ENCODE results near the gene TMEM132D. TPM values are rescaled to one million over a fixed set of nuclear protein-coding genes. Genes with fewer than 3 reads are reported as not detected.
"Not testable (repeated sequence)": the region's sequence is repeated elsewhere in the genome, so short reads cannot be mapped to it uniquely, and the experiment has no call there.

The TMEM132D gene
- total RNA-seq, 2 experiments from 2014 or later = not detected

DNA sequence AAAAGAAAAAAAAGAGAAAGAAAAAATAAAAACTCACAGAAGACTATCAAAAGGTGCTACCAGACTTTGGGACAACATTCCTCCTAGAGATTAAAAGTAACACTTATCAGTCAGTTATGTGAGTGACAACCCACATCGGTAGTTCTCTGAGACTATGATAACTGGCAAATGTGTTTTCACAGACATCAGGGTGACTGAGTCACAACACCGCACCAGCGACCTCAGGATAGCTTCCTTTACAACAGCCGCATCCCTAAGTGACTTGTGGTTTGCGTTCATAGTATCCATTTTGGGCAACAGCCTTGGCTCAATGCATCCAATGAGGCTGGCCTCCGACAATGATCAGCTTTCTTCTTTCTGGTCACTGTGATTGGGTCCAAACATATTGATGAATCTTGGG, 359.1 kb downstream of the TMEM132D start:
- CTCF ChIA-PET = no interaction called here
- no peak overlapping the region for H3K27ac Mint-ChIP-seq
- DNase-seq = no peak
- peaks cover 15% of the 10 kb centered on the region for H3K9me3 Mint-ChIP-seq
- H3K27me3 Mint-ChIP-seq = no peaks in the 10 kb centered on the region
- POLR2A ChIA-PET = no interaction called here
- no peaks in the 10 kb centered on the region for H3K36me3 Mint-ChIP-seq
- no peak overlapping the region for H3K4me3 Mint-ChIP-seq
- H3K4me1 Mint-ChIP-seq (ENCODE audit: low read depth) = no peaks in the 10 kb centered on the region
- intact Hi-C loops (cut with micrococcal nuclease) = no loop called here

DNA sequence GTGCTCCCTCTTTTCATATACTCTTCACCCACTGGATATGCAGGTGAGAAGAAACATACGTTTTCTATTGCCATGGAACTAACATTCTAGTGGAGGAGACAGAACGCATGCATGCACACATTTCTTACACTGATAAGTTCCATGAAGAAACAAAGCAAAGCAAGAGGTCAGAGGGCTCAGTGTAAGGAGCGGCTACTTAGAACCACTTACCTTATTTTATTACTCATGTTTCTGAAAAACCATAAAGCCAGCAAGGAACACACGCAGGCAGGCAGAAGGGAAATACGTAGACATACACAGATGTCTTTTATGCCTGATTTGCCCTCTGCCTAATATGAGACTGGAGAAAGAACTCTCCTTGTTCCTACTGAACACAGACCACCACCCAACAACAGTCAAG, 362.9 kb downstream of the TMEM132D start:
- Mint-ChIP-seq H3K4me3 (no peak overlapping the region), H3K4me1 (ENCODE audit: low read depth) (no peaks in the 10 kb centered on the region), H3K27ac (no peak overlapping the region), H3K36me3 (no peaks in the 10 kb centered on the region), H3K27me3 (no peaks in the 10 kb centered on the region), H3K9me3 (peaks cover 7% of the 10 kb centered on the region)
- no peak for DNase-seq
- ChIA-PET CTCF (no interaction called here), POLR2A (no interaction called here)
- intact Hi-C loops (cut with micrococcal nuclease) = no loop called here

DNA sequence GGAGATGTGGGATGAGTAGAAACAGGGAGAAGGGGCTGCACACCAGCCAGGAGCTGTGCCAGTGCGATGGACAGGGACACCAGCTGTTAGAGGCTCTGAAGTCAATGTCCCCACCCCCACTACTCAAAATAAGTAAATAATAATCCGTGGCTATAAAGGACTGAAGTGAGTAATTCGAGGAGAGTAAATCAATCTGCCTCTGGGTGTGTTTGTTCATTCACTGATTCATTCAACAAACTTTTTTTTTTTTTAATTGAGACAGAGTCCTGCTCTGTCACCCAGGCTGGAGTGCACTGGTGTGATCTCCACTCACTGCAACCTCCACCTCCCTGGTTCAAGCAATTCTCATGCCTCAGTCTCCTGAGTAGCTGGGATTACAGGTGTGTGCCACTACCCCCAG, 363.6 kb downstream of the TMEM132D start:
- Mint-ChIP-seq H3K27ac (no peak overlapping the region), H3K9me3 (peaks cover 10% of the 10 kb centered on the region), H3K4me3 (no peak overlapping the region), H3K4me1 (ENCODE audit: low read depth) (no peaks in the 10 kb centered on the region), H3K27me3 (no peaks in the 10 kb centered on the region), H3K36me3 (no peaks in the 10 kb centered on the region)
- intact Hi-C loops (cut with micrococcal nuclease) = no loop called here
- ChIA-PET POLR2A (no interaction called here), CTCF (no interaction called here)
- DNase-seq = no peak

DNA sequence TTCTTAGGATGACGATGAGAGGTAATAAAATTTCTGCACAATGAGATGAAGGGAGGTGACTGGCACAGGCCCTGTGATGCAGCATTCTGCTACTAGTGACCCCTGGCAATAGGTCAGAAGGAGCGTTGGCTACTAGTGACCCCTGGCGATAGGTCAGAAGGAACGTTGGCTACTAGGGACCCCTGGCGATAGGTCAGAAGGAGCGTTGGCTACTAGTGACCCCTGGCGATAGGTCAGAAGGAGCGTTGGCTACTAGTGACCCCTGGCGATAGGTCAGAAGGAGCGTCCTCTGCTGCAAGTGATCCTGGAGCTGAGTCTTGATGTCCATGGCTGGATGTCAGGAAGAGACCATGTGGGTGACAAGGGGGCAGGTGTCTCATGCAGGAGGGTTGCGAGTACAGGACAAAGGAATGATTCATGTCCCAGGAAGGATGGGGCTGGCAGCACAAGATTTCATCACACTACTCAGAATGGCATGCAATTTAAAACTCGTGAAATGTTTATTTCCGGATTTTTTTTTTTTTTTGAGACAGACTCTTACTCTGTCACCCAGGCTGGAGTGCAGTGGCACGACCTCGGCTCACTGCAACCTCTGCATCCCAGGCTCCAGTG, 365.0 kb downstream of the TMEM132D start:
- H3K4me1 Mint-ChIP-seq (ENCODE audit: low read depth); POLR2A ChIA-PET; DNase-seq; H3K9me3 Mint-ChIP-seq; CTCF ChIA-PET; intact Hi-C loops (cut with micrococcal nuclease); H3K36me3 Mint-ChIP-seq; H3K27me3 Mint-ChIP-seq; H3K4me3 Mint-ChIP-seq; H3K27ac Mint-ChIP-seq: not testable (repeated sequence)

DNA sequence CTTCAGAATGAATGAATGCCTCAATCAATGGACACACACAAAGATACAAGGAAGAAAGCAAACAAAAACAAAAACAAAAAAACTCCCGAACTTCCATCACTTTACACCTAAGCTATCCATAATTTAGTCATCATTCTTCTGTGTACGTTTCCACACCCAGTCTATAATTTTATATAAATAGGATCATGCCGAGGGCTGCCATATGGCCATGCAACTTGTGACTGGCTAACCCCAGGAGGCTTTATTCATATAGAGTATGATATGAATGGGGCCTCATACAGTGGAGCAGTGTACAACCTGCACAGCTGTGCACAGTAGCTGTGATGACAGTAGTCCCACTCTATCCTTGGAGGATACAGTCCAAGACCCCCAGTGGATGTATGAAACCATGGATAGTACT, 365.7 kb downstream of the TMEM132D start:
- no peaks in the 10 kb centered on the region for H3K36me3 Mint-ChIP-seq
- ChIA-PET CTCF (no interaction called here), POLR2A (no interaction called here)
- no peak overlapping the region for H3K4me3 Mint-ChIP-seq
- H3K27me3 Mint-ChIP-seq = no peaks in the 10 kb centered on the region
- H3K27ac Mint-ChIP-seq = no peak overlapping the region
- H3K4me1 Mint-ChIP-seq (ENCODE audit: low read depth) = no peaks in the 10 kb centered on the region
- no peak for DNase-seq
- H3K9me3 Mint-ChIP-seq = peaks cover 10% of the 10 kb centered on the region
- intact Hi-C loops (cut with micrococcal nuclease) = no loop called here

DNA sequence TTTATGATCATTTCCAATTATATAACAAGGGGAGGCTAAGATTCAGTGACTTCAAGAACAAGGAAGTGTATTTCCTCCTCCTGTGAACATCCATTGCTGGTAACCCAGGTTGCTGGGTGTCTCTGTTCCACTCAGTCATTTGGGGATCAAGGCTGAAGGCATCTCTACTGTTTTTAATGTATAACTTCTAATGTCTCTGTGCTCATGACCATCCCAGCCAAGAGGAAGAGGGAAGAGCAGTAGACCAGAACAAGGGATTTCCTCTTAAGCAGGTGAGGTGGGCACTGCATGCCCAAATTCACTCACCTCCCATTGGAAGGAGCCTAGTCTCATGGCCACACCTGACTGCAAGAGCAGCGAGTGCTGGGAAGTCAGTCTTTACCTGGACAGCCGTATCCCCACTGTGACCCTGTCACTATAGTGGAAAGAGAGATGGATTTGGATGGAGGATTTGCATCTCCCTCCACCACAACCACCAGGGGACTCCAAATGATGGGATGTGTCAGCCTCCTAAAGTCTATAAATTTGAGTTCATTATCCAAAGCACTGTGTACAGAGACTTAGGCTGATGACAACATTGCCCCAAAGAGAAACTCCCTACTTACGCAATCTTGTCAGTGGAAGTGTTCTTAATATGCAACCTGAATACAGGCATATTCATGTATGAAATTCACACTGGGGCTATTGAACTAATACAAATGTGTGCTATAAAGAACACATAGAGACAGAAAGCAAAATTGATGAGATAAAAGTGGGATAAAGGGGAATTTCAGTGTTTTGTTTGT, 368.7 kb downstream of the TMEM132D start:
- H3K36me3 Mint-ChIP-seq = no peaks in the 10 kb centered on the region
- peaks cover 10% of the 10 kb centered on the region for H3K9me3 Mint-ChIP-seq
- H3K4me3 Mint-ChIP-seq = no peak overlapping the region
- no peaks in the 10 kb centered on the region for H3K27me3 Mint-ChIP-seq
- ChIA-PET CTCF (no interaction called here), POLR2A (no interaction called here)
- intact Hi-C loops (cut with micrococcal nuclease) = no loop called here
- DNase-seq = no peak
- H3K4me1 Mint-ChIP-seq (ENCODE audit: low read depth) = no peaks in the 10 kb centered on the region
- no peak overlapping the region for H3K27ac Mint-ChIP-seq

DNA sequence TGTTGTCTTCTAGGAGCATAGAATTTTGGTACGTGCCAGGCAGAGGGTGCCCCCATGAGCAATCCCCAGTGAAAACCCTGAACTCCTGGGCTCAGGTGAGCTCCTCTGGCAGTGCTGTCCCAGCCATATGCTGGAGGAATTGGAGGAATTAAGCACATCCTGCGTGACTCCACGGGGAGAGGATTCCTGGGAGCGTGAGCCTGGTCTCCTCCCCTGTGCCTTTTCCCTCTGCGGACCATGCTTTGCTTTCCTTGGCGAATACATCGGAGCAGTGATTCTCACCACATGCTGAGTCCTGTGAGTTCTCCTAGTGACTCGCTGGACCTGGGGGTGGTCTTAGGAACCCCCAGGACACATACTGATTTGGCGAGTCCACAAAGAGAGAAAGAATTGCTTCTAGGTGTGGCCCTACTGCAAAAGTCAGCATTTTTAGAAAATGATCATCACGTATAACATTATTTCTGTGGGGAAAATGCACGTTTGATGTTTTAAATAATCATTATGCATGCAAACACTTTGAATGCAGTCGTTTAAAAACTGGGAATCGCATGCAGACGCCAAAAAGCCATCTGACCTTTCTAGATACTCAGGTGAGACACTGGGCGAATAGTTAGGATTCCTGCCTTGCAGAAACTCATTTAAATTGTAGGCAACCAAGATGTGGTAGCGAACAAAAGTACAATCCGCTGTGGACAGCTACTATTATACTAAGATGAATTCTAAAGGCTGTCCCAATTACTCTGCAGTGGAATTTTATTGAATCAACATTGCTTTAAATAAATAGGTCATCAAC, 370.9 kb downstream of the TMEM132D start:
- ChIA-PET POLR2A (no interaction called here), CTCF (no interaction called here)
- Mint-ChIP-seq H3K27me3 (no peaks in the 10 kb centered on the region), H3K27ac (no peak overlapping the region), H3K4me3 (no peak overlapping the region), H3K4me1 (ENCODE audit: low read depth) (no peaks in the 10 kb centered on the region), H3K36me3 (no peaks in the 10 kb centered on the region), H3K9me3 (peaks cover 5% of the 10 kb centered on the region)
- DNase-seq = no peak
- intact Hi-C loops (cut with micrococcal nuclease) = no loop called here

DNA sequence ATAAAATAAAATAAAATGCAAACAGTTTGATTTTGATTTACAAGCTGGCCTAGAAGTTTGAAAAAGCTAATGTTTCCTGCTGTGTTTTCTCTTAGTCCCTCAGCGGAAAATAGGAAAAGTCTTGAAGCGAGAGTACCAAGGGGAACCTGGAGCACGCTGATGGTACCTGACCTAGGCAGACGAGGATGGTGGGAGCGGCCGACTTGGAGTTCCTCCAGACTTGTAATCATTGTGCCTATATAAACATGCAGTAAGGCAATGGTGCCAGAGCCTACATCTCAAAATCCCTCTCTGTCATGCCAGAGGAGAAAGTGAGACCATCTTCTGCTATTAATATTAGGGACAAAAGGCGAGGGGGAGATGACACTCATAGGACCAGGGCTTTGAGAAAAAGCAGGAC, 371.7 kb downstream of the TMEM132D start:
- no peaks in the 10 kb centered on the region for H3K36me3 Mint-ChIP-seq
- DNase-seq = no peak
- intact Hi-C loops (cut with micrococcal nuclease) = no loop called here
- no peaks in the 10 kb centered on the region for H3K27me3 Mint-ChIP-seq
- ChIA-PET POLR2A (no interaction called here), CTCF (no interaction called here)
- peaks cover 2% of the 10 kb centered on the region for H3K9me3 Mint-ChIP-seq
- H3K4me3 Mint-ChIP-seq = no peak overlapping the region
- no peaks in the 10 kb centered on the region for H3K4me1 Mint-ChIP-seq (ENCODE audit: low read depth)
- no peak overlapping the region for H3K27ac Mint-ChIP-seq

DNA sequence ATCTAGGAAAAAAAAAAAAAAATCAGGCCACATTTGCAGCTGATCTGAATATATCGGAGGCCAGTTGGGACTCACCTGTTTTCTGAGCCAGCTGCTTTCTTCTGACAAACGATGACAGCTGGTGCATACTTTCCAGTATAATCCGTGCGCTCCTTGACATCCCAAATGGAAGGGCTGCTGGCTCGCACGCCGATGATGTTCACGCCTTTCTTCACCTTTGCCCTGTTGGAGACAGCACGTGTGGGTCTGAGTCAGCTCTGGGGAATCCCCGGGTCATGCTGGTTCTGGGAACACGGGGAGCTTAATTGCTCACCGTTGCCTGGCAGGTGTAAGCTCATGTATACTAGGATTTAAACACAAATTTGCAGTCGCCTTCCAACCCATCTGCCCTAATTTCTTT, 372.8 kb downstream of the TMEM132D start:
- DNase-seq = no peak
- Mint-ChIP-seq H3K9me3 (peaks cover 2% of the 10 kb centered on the region), H3K27ac (no peak overlapping the region), H3K27me3 (no peaks in the 10 kb centered on the region), H3K4me3 (no peak overlapping the region), H3K36me3 (no peaks in the 10 kb centered on the region), H3K4me1 (ENCODE audit: low read depth) (no peaks in the 10 kb centered on the region)
- ChIA-PET POLR2A (no interaction called here), CTCF (no interaction called here)
- intact Hi-C loops (cut with micrococcal nuclease) = no loop called here

DNA sequence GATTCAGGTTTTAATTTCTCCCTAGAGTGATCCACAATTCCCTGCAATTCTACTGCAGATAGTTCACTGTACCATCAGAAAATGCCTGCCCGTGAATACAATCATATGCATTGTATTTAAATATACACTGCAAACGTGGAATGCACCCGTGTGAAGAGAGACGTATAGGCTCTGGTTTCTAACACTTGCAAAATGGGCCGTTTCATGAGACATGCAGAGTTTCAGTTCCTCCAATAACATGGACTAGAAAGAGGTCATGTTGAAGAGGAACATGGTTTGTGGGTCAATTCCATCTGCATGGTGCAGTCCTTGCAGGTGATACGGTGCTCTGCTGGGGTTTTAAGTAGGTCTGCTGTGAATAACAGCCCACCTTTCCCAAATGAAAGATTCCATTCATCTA, 373.3 kb downstream of the TMEM132D start:
- Mint-ChIP-seq H3K27ac (no peak overlapping the region), H3K36me3 (no peaks in the 10 kb centered on the region), H3K9me3 (peaks cover 1% of the 10 kb centered on the region), H3K4me1 (ENCODE audit: low read depth) (no peaks in the 10 kb centered on the region), H3K27me3 (no peaks in the 10 kb centered on the region), H3K4me3 (no peak overlapping the region)
- intact Hi-C loops (cut with micrococcal nuclease) = no loop called here
- CTCF ChIA-PET = no interaction called here
- no peak for DNase-seq
- POLR2A ChIA-PET = no interaction called here

DNA sequence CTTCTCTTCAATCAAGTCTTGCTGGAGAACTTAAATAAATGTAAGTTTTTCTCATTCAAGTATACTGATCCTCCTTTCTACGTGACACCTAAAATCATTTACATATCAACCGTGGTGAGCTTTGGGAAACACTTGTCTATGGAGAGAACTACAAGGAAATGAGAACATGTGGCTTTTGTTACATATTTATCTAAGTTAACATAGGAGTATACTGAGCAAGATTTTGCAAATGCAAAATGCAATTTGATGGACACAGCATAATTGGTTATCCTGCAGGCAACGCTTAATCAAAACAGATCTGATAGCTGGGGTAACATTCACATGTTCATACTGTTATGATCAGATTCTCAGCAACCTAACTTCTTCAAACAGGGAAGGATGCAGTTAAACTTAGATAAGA, 376.3 kb downstream of the TMEM132D start:
- ChIA-PET POLR2A (no interaction called here), CTCF (no interaction called here)
- no peak overlapping the region for H3K27ac Mint-ChIP-seq

DNA sequence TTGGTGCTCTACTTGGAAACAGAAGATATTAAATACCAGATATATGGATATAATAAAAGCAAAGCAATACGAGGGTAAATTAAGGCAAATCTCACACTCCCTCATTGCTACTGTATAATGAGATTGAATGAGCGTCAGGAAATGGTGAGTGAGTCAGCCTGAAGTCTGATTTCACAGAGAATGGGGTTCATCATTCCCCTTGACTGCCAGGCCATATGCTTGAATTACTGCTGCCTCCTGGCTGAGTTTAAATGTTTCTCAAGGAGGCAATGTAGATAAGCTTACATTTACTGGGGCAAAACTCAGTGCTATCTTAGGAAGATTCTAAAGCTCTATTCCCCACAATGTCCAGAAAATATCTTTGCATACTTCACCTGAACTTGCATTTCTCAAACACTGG, 380.2 kb downstream of the TMEM132D start:
- intact Hi-C loops (cut with micrococcal nuclease) = no loop called here
- Mint-ChIP-seq H3K9me3 (peaks cover 5% of the 10 kb centered on the region), H3K27me3 (no peaks in the 10 kb centered on the region), H3K27ac (no peak overlapping the region), H3K4me1 (ENCODE audit: low read depth) (no peaks in the 10 kb centered on the region), H3K36me3 (no peaks in the 10 kb centered on the region), H3K4me3 (no peak overlapping the region)
- no peak for DNase-seq
- ChIA-PET CTCF (no interaction called here), POLR2A (no interaction called here)

More for the DNA sequence above, 376.3 kb downstream of the TMEM132D start:
- H3K4me3 Mint-ChIP-seq = no peak overlapping the region
- H3K36me3 Mint-ChIP-seq = no peaks in the 10 kb centered on the region
- H3K4me1 Mint-ChIP-seq (ENCODE audit: low read depth) = no peaks in the 10 kb centered on the region
- peaks cover 2% of the 10 kb centered on the region for H3K9me3 Mint-ChIP-seq
- no peak for DNase-seq
- no peaks in the 10 kb centered on the region for H3K27me3 Mint-ChIP-seq
- intact Hi-C loops (cut with micrococcal nuclease) = no loop called here

DNA sequence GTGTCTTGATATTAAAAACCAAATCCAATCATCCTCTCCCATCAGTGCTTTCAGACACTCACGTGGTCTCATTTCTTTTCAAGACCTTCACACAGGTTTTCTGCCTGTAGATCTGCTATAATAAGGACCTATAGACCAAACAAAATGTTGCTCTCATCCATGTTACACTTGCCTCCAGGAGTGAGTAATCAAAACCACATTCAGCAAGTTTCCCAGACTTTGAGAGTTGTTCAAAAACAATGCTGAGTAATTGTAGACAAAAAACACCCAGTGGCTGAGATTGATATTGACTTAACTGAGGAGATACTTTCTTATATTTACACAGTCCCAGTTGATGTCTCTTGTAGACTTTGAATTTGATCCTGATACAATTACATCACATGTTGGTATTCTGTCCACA, 383.1 kb downstream of the TMEM132D start:
- DNase-seq = no peak
- H3K4me1 Mint-ChIP-seq (ENCODE audit: low read depth) = no peaks in the 10 kb centered on the region
- CTCF ChIA-PET = no interaction called here
- intact Hi-C loops (cut with micrococcal nuclease) = no loop called here
- POLR2A ChIA-PET = no interaction called here
- H3K4me3 Mint-ChIP-seq = no peak overlapping the region
- H3K27ac Mint-ChIP-seq = no peak overlapping the region
- H3K9me3 Mint-ChIP-seq = peaks cover 17% of the 10 kb centered on the region
- no peaks in the 10 kb centered on the region for H3K36me3 Mint-ChIP-seq
- no peaks in the 10 kb centered on the region for H3K27me3 Mint-ChIP-seq

Data from activated CD4-positive, alpha-beta memory T cell treated with anti-CD3 and anti-CD28 coated beads for 36 hours (primary cell).